Smooth muscle cell (in vitro differentiated cells): ENCODE data around the gene IRAK1. TPM values are rescaled to one million over a fixed set of nuclear protein-coding genes. Genes with fewer than 3 reads are reported as not detected.

Experiments
- DNase-seq: peaks from one replicate; lab custom pipeline; 2025; ENCODE audit not compliant: unreplicated experiment; lab: John Stamatoyannopoulos, UW
- H2AFZ ChIP-seq: fragments of 200-600 bp; sonication (generic); 2 replicates; pipeline ENCODE4 v1.6.0; 2016; ENCODE audit warnings: antibody characterized with exemption, low read depth, mild to moderate bottlenecking
- H3F3A ChIP-seq: fragments of 200-600 bp; sonication (generic); 2 replicates; pipeline ENCODE4 v1.6.0; 2017; ENCODE audit warnings: antibody characterized with exemption, low read depth
- H3K27ac ChIP-seq: fragments of 200-600 bp; sonication (generic); 2 replicates; pipeline ENCODE4 v1.5.1; 2016; ENCODE audit warnings: low read depth, mild to moderate bottlenecking
- H3K27me3 ChIP-seq: fragments of 200-600 bp; sonication (generic); 2 replicates; pipeline ENCODE4 v1.6.1; 2016; ENCODE audit warnings: low read depth, mild to moderate bottlenecking
- H3K36me3 ChIP-seq: fragments of 200-600 bp; sonication (generic); 2 replicates; pipeline ENCODE4 v1.5.1; 2016; ENCODE audit warnings: low read depth
- H3K4me1 ChIP-seq: fragments of 200-600 bp; sonication (generic); 2 replicates; pipeline ENCODE4 v1.5.1; 2016; ENCODE audit warnings: low read depth
- H3K4me2 ChIP-seq: fragments of 200-600 bp; sonication (generic); 2 replicates; pipeline ENCODE4 v1.6.0; 2016; ENCODE audit warnings: mild to moderate bottlenecking
- H3K4me3 ChIP-seq: fragments of 200-600 bp; sonication (generic); 2 replicates; pipeline ENCODE4 v1.5.1; 2016; ENCODE audit warnings: mild to moderate bottlenecking
- H3K79me2 ChIP-seq: fragments of 200-600 bp; sonication (generic); 2 replicates; pipeline ENCODE4 v1.6.0; 2016; ENCODE audit warnings: low read depth, mild to moderate bottlenecking
- H3K9ac ChIP-seq: fragments of 200-600 bp; sonication (generic); 2 replicates; pipeline ENCODE4 v1.6.0; 2016; ENCODE audit warnings: low read depth
- H3K9me3 ChIP-seq: fragments of 200-600 bp; sonication (generic); replicated peaks from 2 replicates; pipeline ENCODE4 v1.5.1; 2016; ENCODE audit warnings: low read depth
- H4K20me1 ChIP-seq: fragments of 200-600 bp; sonication (generic); 2 replicates; pipeline ENCODE4 v1.6.0; 2016; ENCODE audit warnings: low read depth
- WGBS: methylation state at CpG from one replicate; pipeline ENCODE4 v1.1.7; 2016; ENCODE audit warnings: low lambda C conversion rate; 5-methylcytosine and 5-hydroxymethylcytosine counted together
- polyA plus RNA-seq: library from polyadenylated mRNA; unstranded; fragments of >200 nt; fragmentation: Nextera tagmentation; extraction: Ambion mirVana; gene quantifications from 2 replicates; pipeline ENCODE4 v1.2.1, GENCODE V29; 2016
- total RNA-seq: library from RNA; depleted of rRNA; stranded (reverse); fragments of >200 nt; gene quantifications from 2 replicates; pipeline ENCODE4 v1.2.3, GENCODE V29; 2014
- TF ChIP-seq, protein P1 (sequence below): fragments of 200-600 bp; sonication (generic); IDR thresholded peaks from 2 replicates; pipeline ENCODE4 v1.5.1; 2017; ENCODE audit warnings: borderline replicate concordance, mild to moderate bottlenecking, antibody characterized with exemption; ENCODE audit not compliant: insufficient read depth, poor library complexity, severe bottlenecking

IRAK1 gene
- total and polyA plus RNA-seq, 2 experiments from 2014 or later, result 29.4 to 63.4 TPM

DNA sequence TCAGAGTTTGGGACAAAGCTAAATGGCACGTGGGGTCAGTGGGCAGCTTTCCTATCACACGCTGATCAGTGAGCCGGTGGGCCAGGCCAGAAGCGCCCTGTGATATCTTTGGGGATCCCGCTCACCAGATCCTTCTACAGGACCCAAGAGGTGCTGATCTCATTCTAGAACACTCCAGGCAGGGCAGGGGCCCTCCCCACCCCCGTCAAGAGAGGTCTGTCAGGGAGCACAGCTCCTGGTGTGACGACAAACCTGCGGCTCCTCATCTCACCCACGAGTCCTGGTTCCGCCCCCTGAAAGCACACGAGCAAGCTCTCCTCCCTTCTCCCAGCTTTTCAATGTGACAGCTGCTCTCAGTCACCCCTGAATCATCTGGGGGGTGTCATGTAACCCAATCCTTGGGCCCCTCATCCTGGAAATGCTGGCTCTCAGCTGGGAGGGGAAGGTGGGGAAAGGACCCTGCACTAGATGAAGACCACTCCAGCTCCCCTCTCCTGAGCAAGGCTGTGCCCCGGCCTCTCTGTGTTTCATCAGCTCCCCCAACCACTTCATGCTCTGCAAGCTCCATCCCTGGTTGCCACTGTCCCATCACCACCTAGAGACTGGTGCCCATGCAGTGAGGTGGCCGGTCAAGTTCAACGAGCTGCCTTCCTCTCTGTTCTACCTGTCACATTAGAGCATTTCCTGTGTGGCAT is 52.7 kb downstream of the IRAK1 start:
- Histone ChIP-seq H3F3A (no peaks in the 10 kb centered on the region), H3K4me2 (no peak overlapping the region), H3K4me3 (no peak overlapping the region), H2AFZ (no peak overlapping the region), H3K27me3 (no peaks in the 10 kb centered on the region), H3K27ac (no peak overlapping the region), H3K36me3 (no peaks in the 10 kb centered on the region), H3K79me2 (peaks cover 54% of the 10 kb centered on the region), H4K20me1 (peaks cover 86% of the 10 kb centered on the region), H3K9ac (no peak overlapping the region), H3K9me3 (no peaks in the 10 kb centered on the region), H3K4me1 (no peaks in the 10 kb centered on the region)
- no peak for DNase-seq
- TF ChIP-seq, protein P1, sequence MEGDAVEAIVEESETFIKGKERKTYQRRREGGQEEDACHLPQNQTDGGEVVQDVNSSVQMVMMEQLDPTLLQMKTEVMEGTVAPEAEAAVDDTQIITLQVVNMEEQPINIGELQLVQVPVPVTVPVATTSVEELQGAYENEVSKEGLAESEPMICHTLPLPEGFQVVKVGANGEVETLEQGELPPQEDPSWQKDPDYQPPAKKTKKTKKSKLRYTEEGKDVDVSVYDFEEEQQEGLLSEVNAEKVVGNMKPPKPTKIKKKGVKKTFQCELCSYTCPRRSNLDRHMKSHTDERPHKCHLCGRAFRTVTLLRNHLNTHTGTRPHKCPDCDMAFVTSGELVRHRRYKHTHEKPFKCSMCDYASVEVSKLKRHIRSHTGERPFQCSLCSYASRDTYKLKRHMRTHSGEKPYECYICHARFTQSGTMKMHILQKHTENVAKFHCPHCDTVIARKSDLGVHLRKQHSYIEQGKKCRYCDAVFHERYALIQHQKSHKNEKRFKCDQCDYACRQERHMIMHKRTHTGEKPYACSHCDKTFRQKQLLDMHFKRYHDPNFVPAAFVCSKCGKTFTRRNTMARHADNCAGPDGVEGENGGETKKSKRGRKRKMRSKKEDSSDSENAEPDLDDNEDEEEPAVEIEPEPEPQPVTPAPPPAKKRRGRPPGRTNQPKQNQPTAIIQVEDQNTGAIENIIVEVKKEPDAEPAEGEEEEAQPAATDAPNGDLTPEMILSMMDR, result no peak
- WGBS, result 72% methylated on average over 14 of the region's 14 CpGs

DNA sequence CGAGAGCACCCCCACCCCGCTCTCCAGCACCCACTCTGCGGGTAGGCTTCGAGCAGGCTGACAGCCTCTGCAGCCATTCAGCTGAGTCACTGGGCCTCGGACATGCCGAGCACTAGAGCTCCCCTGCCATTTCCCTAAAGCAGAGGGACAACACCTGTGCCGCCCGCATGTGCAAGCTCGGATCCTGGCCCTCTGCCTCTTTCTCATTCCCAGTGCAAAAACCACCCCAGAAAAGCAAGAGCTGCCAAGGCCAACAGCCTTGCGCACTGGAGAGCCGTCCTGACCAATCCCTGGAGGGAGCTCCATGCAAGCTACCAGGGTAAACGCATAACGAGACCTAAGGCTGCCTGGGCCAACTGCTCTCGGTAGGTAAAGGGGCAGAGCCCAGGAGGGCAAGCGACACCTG is 53.4 kb downstream of the IRAK1 start:
- WGBS, result 87% methylated on average over 15 of the region's 15 CpGs
- no peak overlapping the region for H3K27ac ChIP-seq
- no peak overlapping the region for H3K4me2 ChIP-seq

DNA sequence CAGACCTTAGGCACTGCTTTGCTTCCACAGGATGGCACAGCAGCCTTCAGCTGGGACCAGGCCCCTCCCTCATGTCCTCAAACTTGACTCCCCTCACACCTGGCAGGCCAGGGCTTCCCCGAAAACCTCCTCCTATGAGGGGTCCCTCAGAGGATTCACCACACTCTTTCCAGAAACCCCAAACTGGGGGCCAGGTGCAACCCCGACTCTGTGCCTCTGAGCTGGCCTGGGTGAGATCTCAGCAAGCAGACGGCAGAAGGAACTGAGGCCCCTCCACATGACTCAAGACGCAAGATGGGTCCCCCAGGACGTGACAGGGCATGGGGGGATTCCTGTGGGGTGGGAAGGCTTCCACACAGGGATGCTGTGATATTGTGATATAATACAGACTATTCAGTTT is 54.3 kb downstream of the IRAK1 start:
- no peaks in the 10 kb centered on the region for H3K36me3 ChIP-seq
- H3K79me2 ChIP-seq, result peaks cover 54% of the 10 kb centered on the region
- no peak overlapping the region for H3K9ac ChIP-seq
- H3K27me3 ChIP-seq, result no peaks in the 10 kb centered on the region
- no peak overlapping the region for H3K4me2 ChIP-seq
- 80% methylated on average over 5 of the region's 5 CpGs for WGBS
- H3F3A ChIP-seq, result no peaks in the 10 kb centered on the region
- H2AFZ ChIP-seq, result no peak overlapping the region
- no peaks in the 10 kb centered on the region for H3K4me1 ChIP-seq
- no peak overlapping the region for H3K4me3 ChIP-seq
- H4K20me1 ChIP-seq, result peaks cover 85% of the 10 kb centered on the region
- H3K27ac ChIP-seq, result no peak overlapping the region
- TF ChIP-seq, protein P1, result no peak
- no peaks in the 10 kb centered on the region for H3K9me3 ChIP-seq
- DNase-seq, result no peak

More for the DNA sequence above, 53.4 kb downstream of the IRAK1 start:
- Histone ChIP-seq H3K79me2 (peaks cover 54% of the 10 kb centered on the region), H3K4me1 (no peaks in the 10 kb centered on the region), H3K9me3 (no peaks in the 10 kb centered on the region), H3K36me3 (no peaks in the 10 kb centered on the region), H3K4me3 (no peak overlapping the region), H2AFZ (no peak overlapping the region), H4K20me1 (peaks cover 89% of the 10 kb centered on the region), H3K27me3 (no peaks in the 10 kb centered on the region), H3K9ac (no peak overlapping the region), H3F3A (no peaks in the 10 kb centered on the region)
- no peak for DNase-seq
- TF ChIP-seq, protein P1, result no peak

DNA sequence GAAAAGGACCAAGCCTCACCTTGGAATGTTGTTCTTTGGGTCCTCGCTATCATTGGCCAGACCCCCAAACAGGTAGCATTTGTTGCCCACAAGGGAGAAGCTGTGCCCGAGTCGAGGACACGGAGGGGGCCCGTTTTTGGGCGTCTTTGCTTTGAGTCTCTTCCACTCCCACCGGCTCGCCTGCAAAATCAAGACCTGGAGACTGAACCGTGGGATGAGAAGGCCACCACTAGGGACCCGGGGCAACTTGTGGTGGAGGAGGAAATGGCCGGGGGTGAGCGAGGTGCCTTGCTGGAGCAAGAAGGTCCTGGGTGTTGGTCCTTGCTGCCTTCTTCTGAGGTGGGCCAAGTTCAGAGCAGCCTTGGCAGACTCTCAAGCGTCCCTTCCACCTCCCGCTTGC is 55.6 kb downstream of the IRAK1 start:
- H3F3A ChIP-seq, result no peaks in the 10 kb centered on the region

More for the DNA sequence above, 55.6 kb downstream of the IRAK1 start:
- Histone ChIP-seq H3K4me2 (no peak overlapping the region), H3K36me3 (no peaks in the 10 kb centered on the region), H3K4me3 (no peak overlapping the region), H3K79me2 (peaks cover 47% of the 10 kb centered on the region), H4K20me1 (peaks cover 75% of the 10 kb centered on the region), H3K9me3 (no peaks in the 10 kb centered on the region), H2AFZ (no peak overlapping the region), H3K27ac (no peak overlapping the region), H3K4me1 (no peaks in the 10 kb centered on the region), H3K27me3 (no peaks in the 10 kb centered on the region), H3K9ac (no peak overlapping the region)
- DNase-seq, result no peak
- WGBS, result 94% methylated on average over 14 of the region's 14 CpGs
- TF ChIP-seq, protein P1, result no peak
